ENCODE data around the gene UNC45B. TPM values are rescaled to one million over a fixed set of nuclear protein-coding genes. Genes with fewer than 3 reads are reported as not detected.

The UNC45B gene
- polyA plus RNA-seq, 1 of the 3 experiments (the other 2 are of a cell fraction): not detected

- TF ChIP-seq YY1 (IDR thresholded peaks at IDR 0.05; ENCODE audit: low read depth) (no peak), FOXM1 (IDR thresholded peaks at IDR 0.05; ENCODE audit: low read depth) (no peak)
Observed at GRCh38 chr17:35135322-35135721, 12.3 kb upstream of the UNC45B start (continued).

GRCh38 chr17:35138218-35138617 is 9.4 kb upstream of the UNC45B start:
- H3K4me1 ChIP-seq (ENCODE audit: control insufficient read depth in 1 of 2, insufficient read depth in 2 of 2, low read depth in 1 of 2, low read length in 1 of 2): peaks cover 0 to 3% of the 10 kb centered on the region in 2 experiments; a peak in 1 of 4 replicates
- H3K4me2 ChIP-seq: no peak overlapping the region
- H3K9ac ChIP-seq: no peak overlapping the region
- no peak overlapping the region for H3K27ac ChIP-seq (ENCODE audit: low read depth in 2 of 2, low read length in 1 of 2)
- H4K20me1 ChIP-seq (ENCODE audit: insufficient read depth): no peaks in the 10 kb centered on the region
- over 99% methylated on average over 6 of the region's 6 CpGs for WGBS (ENCODE audit: low lambda C conversion rate)
- H3K9me3 ChIP-seq: no peaks in the 10 kb centered on the region
- H3F3A ChIP-seq (replicated peaks; ENCODE audit: insufficient read depth): no peaks in the 10 kb centered on the region
- ChIA-PET POLR2A (no interaction called here), CTCF (interaction anchor here (1.9 kb wide), 1 partner anchor 18 kb away, joined by 4 read pairs; no protein-coding TSS in a partner anchor)
- H3K36me3 ChIP-seq (replicated peaks in 1 of 2; ENCODE audit: control insufficient read depth in 1 of 2, insufficient read depth in 2 of 2, low read length in 1 of 2): peaks cover 22 to 51% of the 10 kb centered on the region in 2 experiments
- H3K79me2 ChIP-seq (ENCODE audit: insufficient read depth): peaks cover 29% of the 10 kb centered on the region
- no peak overlapping the region for H2AFZ ChIP-seq (ENCODE audit: low read depth)
- no peaks in the 10 kb centered on the region for H3K27me3 ChIP-seq (ENCODE audit: insufficient read depth)
- no peaks in the 10 kb centered on the region for H3K9me2 ChIP-seq
- H3K4me3 ChIP-seq (ENCODE audit: low read depth in 2 of 2, low read length in 1 of 2): no peak overlapping the region
- TF ChIP-seq GABPA (IDR thresholded peaks at IDR 0.05; ENCODE audit: low read depth) (no peak), RFX5 (IDR thresholded peaks at IDR 0.05; ENCODE audit: low read length) (no peak), TCF12 (IDR thresholded peaks at IDR 0.05) (no peak), FOXM1 (IDR thresholded peaks at IDR 0.05; ENCODE audit: low read depth) (no peak), CTCF (IDR thresholded peaks at IDR 0.05) (no peak), EP300 (IDR thresholded peaks at IDR 0.05; ENCODE audit: borderline replicate concordance in 1 of 2, low read depth in 1 of 2, low read length in 1 of 2) (no peak), FOSL2 (IDR thresholded peaks at IDR 0.05; ENCODE audit: borderline replicate concordance, low read depth) (no peak), EZH2phosphoT487 (IDR thresholded peaks at IDR 0.05; ENCODE audit: borderline replicate concordance, low read depth) (no peak), JUND (IDR thresholded peaks at IDR 0.05) (no peak), PBX3 (IDR thresholded peaks at IDR 0.05) (no peak), MXI1 (IDR thresholded peaks at IDR 0.05; ENCODE audit: low read depth, low read length) (no peak)
- no peak for DNase-seq
